ENCODE results near the gene STOML1.

The STOML1 gene

GRCh38 chr15:73991726-73992593 lies at the start of gene STOML1:
Gene STOML1, minus strand, starts transcription at chr15:73992295. Its CDS starts 72 bp downstream, at chr15:73992223.
- DNase-seq (ENCODE audit: low read depth, low spot score) = peak; percentile 98

- no peak for DNase-seq (ENCODE audit: low read depth, low spot score)
Measured at GRCh38 chr15:74041311-74041756, 49.2 kb upstream of the STOML1 start.

GRCh38 chr15:74040109-74040850 lies 48.2 kb upstream of the STOML1 start:
- DNase-seq (ENCODE audit: low read depth, low spot score) = peak; percentile 78

- DNase-seq (ENCODE audit: low read depth, low spot score) = no peak
Measured at GRCh38 chr15:74039656-74040010, 47.5 kb upstream of the STOML1 start.

- DNase-seq (ENCODE audit: low read depth, low spot score) = no peak
Measured at GRCh38 chr15:74038707-74039655, 46.9 kb upstream of the STOML1 start.

GRCh38 chr15:74037171-74038117 lies 45.3 kb upstream of the STOML1 start:
- no peak for DNase-seq (ENCODE audit: low read depth, low spot score)

- DNase-seq (ENCODE audit: low read depth, low spot score) = peak; percentile 79
Measured at GRCh38 chr15:74036271-74037170, 44.4 kb upstream of the STOML1 start.

GRCh38 chr15:74035121-74036017 lies 43.3 kb upstream of the STOML1 start:
- DNase-seq (ENCODE audit: low read depth, low spot score) = no peak

GRCh38 chr15:74034206-74034755 lies 42.2 kb upstream of the STOML1 start:
- no peak for DNase-seq (ENCODE audit: low read depth, low spot score)

- no peak for DNase-seq (ENCODE audit: low read depth, low spot score)
Measured at GRCh38 chr15:74032606-74033561, 40.8 kb upstream of the STOML1 start.

- DNase-seq (ENCODE audit: low read depth, low spot score) = no peak
Measured at GRCh38 chr15:74032046-74032445, 40.0 kb upstream of the STOML1 start.

- DNase-seq (ENCODE audit: low read depth, low spot score) = no peak
Measured at GRCh38 chr15:74028646-74029045, 36.6 kb upstream of the STOML1 start.

- no peak for DNase-seq (ENCODE audit: low read depth, low spot score)
Measured at GRCh38 chr15:74027688-74028087, 35.6 kb upstream of the STOML1 start.

GRCh38 chr15:74025436-74025835 lies 33.3 kb upstream of the STOML1 start:
- DNase-seq (ENCODE audit: low read depth, low spot score) = no peak

- DNase-seq (ENCODE audit: low read depth, low spot score) = no peak
Measured at GRCh38 chr15:74024687-74025086, 32.6 kb upstream of the STOML1 start.

- DNase-seq (ENCODE audit: low read depth, low spot score) = no peak
Measured at GRCh38 chr15:74022706-74023470, 30.8 kb upstream of the STOML1 start.
